ENCODE measurements around the gene PRTFDC1. TPM values are rescaled to one million over a fixed set of nuclear protein-coding genes. Genes with fewer than 3 reads are reported as not detected.

The PRTFDC1 gene
- total RNA-seq, 1 donor from 2014 or later, result 9.6 TPM

GRCh38 chr10:24917979-24918378, 34.4 kb downstream of the PRTFDC1 start:
- H3K36me3 ChIP-seq (ENCODE audit: control insufficient read depth, insufficient read depth, low read length), result no peaks in the 10 kb centered on the region
- H3K4me3 ChIP-seq (ENCODE audit: low read depth, low read length), result no peak overlapping the region
- no peaks in the 10 kb centered on the region for H3K27me3 ChIP-seq (ENCODE audit: control insufficient read depth, insufficient read depth, low read length)
- DNase-seq (ENCODE audit: low read depth), result no peak
- TF ChIP-seq CTCF (IDR thresholded peaks at IDR 0.05; ENCODE audit: insufficient read depth, low read length, poor library complexity, severe bottlenecking), result no peak

GRCh38 chr10:24917493-24917892, 34.9 kb downstream of the PRTFDC1 start:
- no peak for TF ChIP-seq CTCF (IDR thresholded peaks at IDR 0.05; ENCODE audit: insufficient read depth, low read length, poor library complexity, severe bottlenecking)
- Histone ChIP-seq H3K27me3 (ENCODE audit: control insufficient read depth, insufficient read depth, low read length) (no peaks in the 10 kb centered on the region), H3K4me3 (ENCODE audit: low read depth, low read length) (no peak overlapping the region), H3K36me3 (ENCODE audit: control insufficient read depth, insufficient read depth, low read length) (no peaks in the 10 kb centered on the region)
- no peak for DNase-seq (ENCODE audit: low read depth)

GRCh38 chr10:24916365-24916764, 36.0 kb downstream of the PRTFDC1 start:
- Histone ChIP-seq H3K27me3 (ENCODE audit: control insufficient read depth, insufficient read depth, low read length) (no peaks in the 10 kb centered on the region), H3K4me3 (ENCODE audit: low read depth, low read length) (no peak overlapping the region), H3K36me3 (ENCODE audit: control insufficient read depth, insufficient read depth, low read length) (no peaks in the 10 kb centered on the region)
- TF ChIP-seq CTCF (IDR thresholded peaks at IDR 0.05; ENCODE audit: insufficient read depth, low read length, poor library complexity, severe bottlenecking), result no peak
- no peak for DNase-seq (ENCODE audit: low read depth)

- H3K36me3 ChIP-seq (ENCODE audit: control insufficient read depth, insufficient read depth, low read length), result no peaks in the 10 kb centered on the region
- DNase-seq (ENCODE audit: low read depth), result no peak
- no peak overlapping the region for H3K4me3 ChIP-seq (ENCODE audit: low read depth, low read length)
- H3K27me3 ChIP-seq (ENCODE audit: control insufficient read depth, insufficient read depth, low read length), result no peaks in the 10 kb centered on the region
- no peak for TF ChIP-seq CTCF (IDR thresholded peaks at IDR 0.05; ENCODE audit: insufficient read depth, low read length, poor library complexity, severe bottlenecking)
These were observed 37.1 kb downstream of the PRTFDC1 start for GRCh38 chr10:24915304-24915703.

GRCh38 chr10:24914148-24914547, 38.3 kb downstream of the PRTFDC1 start:
- Histone ChIP-seq H3K36me3 (ENCODE audit: control insufficient read depth, insufficient read depth, low read length) (no peaks in the 10 kb centered on the region), H3K27me3 (ENCODE audit: control insufficient read depth, insufficient read depth, low read length) (no peaks in the 10 kb centered on the region), H3K4me3 (ENCODE audit: low read depth, low read length) (no peak overlapping the region)
- no peak for TF ChIP-seq CTCF (IDR thresholded peaks at IDR 0.05; ENCODE audit: insufficient read depth, low read length, poor library complexity, severe bottlenecking)
- no peak for DNase-seq (ENCODE audit: low read depth)

GRCh38 chr10:24912215-24912614, 40.2 kb downstream of the PRTFDC1 start:
- no peak overlapping the region for H3K4me3 ChIP-seq (ENCODE audit: low read depth, low read length)
- TF ChIP-seq CTCF (IDR thresholded peaks at IDR 0.05; ENCODE audit: insufficient read depth, low read length, poor library complexity, severe bottlenecking), result no peak
- no peaks in the 10 kb centered on the region for H3K36me3 ChIP-seq (ENCODE audit: control insufficient read depth, insufficient read depth, low read length)
- DNase-seq (ENCODE audit: low read depth), result no peak
- no peaks in the 10 kb centered on the region for H3K27me3 ChIP-seq (ENCODE audit: control insufficient read depth, insufficient read depth, low read length)
